ENCODE measurements around the gene KIF12. TPM values are rescaled to one million over a fixed set of nuclear protein-coding genes. Genes with fewer than 3 reads are reported as not detected.

KIF12 gene
- total and polyA plus RNA-seq, 2 donors (not counting 1 experiment from before 2014, with no cell fraction given) = not detected

- H3K79me2 ChIP-seq (ENCODE audit: control insufficient read depth, insufficient read depth, low read length) = no peaks in the 10 kb centered on the region
- no peak overlapping the region for H3K4me3 ChIP-seq (replicated peaks in 1 of 4; ENCODE audit: control extremely low read depth in 1 of 4, insufficient read depth in 1 of 4, low read depth in 3 of 4, low read length in 4 of 4)
- no peak overlapping the region for H3K4me2 ChIP-seq (ENCODE audit: extremely low read depth, insufficient read depth, low read length)
- H3K27me3 ChIP-seq (ENCODE audit: control insufficient read depth, insufficient read depth, low read length) = peaks cover 22% of the 10 kb centered on the region
- no peaks in the 10 kb centered on the region for H4K20me1 ChIP-seq (ENCODE audit: control insufficient read depth, extremely low read depth, insufficient read depth, low read length)
- no peak overlapping the region for H2AFZ ChIP-seq (ENCODE audit: low read length)
- TF ChIP-seq CTCF (conservative IDR thresholded peaks at IDR 0.05 in 1 of 2, IDR thresholded peaks at IDR 0.05 in 1 of 2; ENCODE audit: low read depth in 1 of 2, low read length in 2 of 2) (no peak), EZH2 (IDR thresholded peaks at IDR 0.05; ENCODE audit: low read length, missing control alignments) (no peak)
- H3K36me3 ChIP-seq (ENCODE audit: control insufficient read depth, insufficient read depth, low read length) = no peaks in the 10 kb centered on the region
- no peak for DNase-seq (ENCODE audit: low read depth in 2 of 2)
- no peak overlapping the region for H3K9ac ChIP-seq (ENCODE audit: insufficient read depth, low read length)
- H3K4me1 ChIP-seq (ENCODE audit: control insufficient read depth, extremely low read depth, insufficient read depth, low read length) = no peaks in the 10 kb centered on the region
- H3K27ac ChIP-seq (ENCODE audit: insufficient read depth, low read length) = no peak overlapping the region
- no peaks in the 10 kb centered on the region for H3K9me3 ChIP-seq (ENCODE audit: control insufficient read depth, insufficient read depth, low read depth, low read length)
These were observed 20.3 kb downstream of the KIF12 start for GRCh38 chr9:114078781-114079156.

GRCh38 chr9:114078021-114078780 lies 20.9 kb downstream of the KIF12 start, which contains the start of gene AMBP:
AMBP (minus strand) TSS chr9:114078300; CDS start chr9:114078209, 91 bp downstream.
- Histone ChIP-seq H3K4me2 (ENCODE audit: extremely low read depth, insufficient read depth, low read length) (no peak within 1 kb of the TSS), H3K79me2 (ENCODE audit: control insufficient read depth, insufficient read depth, low read length) (no peaks in the 10 kb centered on the region), H3K4me1 (ENCODE audit: control insufficient read depth, extremely low read depth, insufficient read depth, low read length) (no peaks in the 10 kb centered on the region), H3K36me3 (ENCODE audit: control insufficient read depth, insufficient read depth, low read length) (no peaks in the 10 kb centered on the region), H3K27ac (ENCODE audit: insufficient read depth, low read length) (no peak within 1 kb of the TSS), H4K20me1 (ENCODE audit: control insufficient read depth, extremely low read depth, insufficient read depth, low read length) (no peaks in the 10 kb centered on the region), H2AFZ (ENCODE audit: low read length) (no peak within 1 kb of the TSS), H3K9ac (ENCODE audit: insufficient read depth, low read length) (no peak within 1 kb of the TSS), H3K9me3 (ENCODE audit: control insufficient read depth, insufficient read depth, low read depth, low read length) (no peaks in the 10 kb centered on the region), H3K4me3 (replicated peaks in 1 of 4; ENCODE audit: control extremely low read depth in 1 of 4, insufficient read depth in 1 of 4, low read depth in 3 of 4, low read length in 4 of 4) (no peak within 1 kb of the TSS), H3K27me3 (ENCODE audit: control insufficient read depth, insufficient read depth, low read length) (peaks cover 25% of the 10 kb centered on the region)
- TF ChIP-seq EZH2 (IDR thresholded peaks at IDR 0.05; ENCODE audit: low read length, missing control alignments) = no peak
- no peak for TF ChIP-seq CTCF (conservative IDR thresholded peaks at IDR 0.05 in 1 of 2, IDR thresholded peaks at IDR 0.05 in 1 of 2; ENCODE audit: low read depth in 1 of 2, low read length in 2 of 2)
- DNase-seq (ENCODE audit: low read depth in 2 of 2) = peak in 1 of 2 donors; percentile 11

- H3K9ac ChIP-seq (ENCODE audit: insufficient read depth, low read length) = no peak overlapping the region
- DNase-seq (ENCODE audit: low read depth in 2 of 2) = no peak
- no peaks in the 10 kb centered on the region for H3K4me1 ChIP-seq (ENCODE audit: control insufficient read depth, extremely low read depth, insufficient read depth, low read length)
- H3K9me3 ChIP-seq (ENCODE audit: control insufficient read depth, insufficient read depth, low read depth, low read length) = no peaks in the 10 kb centered on the region
- H4K20me1 ChIP-seq (ENCODE audit: control insufficient read depth, extremely low read depth, insufficient read depth, low read length) = no peaks in the 10 kb centered on the region
- no peaks in the 10 kb centered on the region for H3K79me2 ChIP-seq (ENCODE audit: control insufficient read depth, insufficient read depth, low read length)
- no peak overlapping the region for H3K27ac ChIP-seq (ENCODE audit: insufficient read depth, low read length)
- H3K4me2 ChIP-seq (ENCODE audit: extremely low read depth, insufficient read depth, low read length) = no peak overlapping the region
- no peak overlapping the region for H3K4me3 ChIP-seq (replicated peaks in 1 of 4; ENCODE audit: control extremely low read depth in 1 of 4, insufficient read depth in 1 of 4, low read depth in 3 of 4, low read length in 4 of 4)
- H3K36me3 ChIP-seq (ENCODE audit: control insufficient read depth, insufficient read depth, low read length) = no peaks in the 10 kb centered on the region
- no peak overlapping the region for H2AFZ ChIP-seq (ENCODE audit: low read length)
- H3K27me3 ChIP-seq (ENCODE audit: control insufficient read depth, insufficient read depth, low read length) = peaks cover 25% of the 10 kb centered on the region
- TF ChIP-seq EZH2 (IDR thresholded peaks at IDR 0.05; ENCODE audit: low read length, missing control alignments) (no peak), CTCF (conservative IDR thresholded peaks at IDR 0.05 in 1 of 2, IDR thresholded peaks at IDR 0.05 in 1 of 2; ENCODE audit: low read depth in 1 of 2, low read length in 2 of 2) (no peak)
These were observed 21.8 kb downstream of the KIF12 start for GRCh38 chr9:114077162-114077837.

Measured in fibroblast of lung (primary cell).